ENCODE measurements around the gene SLC37A1.

DNA sequence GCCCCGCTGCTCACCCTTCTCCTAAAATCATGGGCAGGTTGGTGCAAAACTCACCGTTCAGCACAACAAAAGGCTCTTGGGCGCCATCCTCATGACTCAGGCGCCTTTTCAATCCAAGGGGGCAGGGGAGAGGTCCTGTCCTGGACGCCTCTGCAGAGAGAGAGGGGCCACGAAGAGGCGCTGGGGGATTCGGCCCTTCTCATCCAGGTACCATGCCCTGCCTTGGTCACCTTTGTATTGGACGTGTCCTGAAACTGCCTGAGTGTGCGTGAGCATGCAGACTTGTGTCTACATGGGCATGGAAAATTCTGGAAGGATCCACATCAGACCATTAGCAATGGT, 53.5 kb downstream of the SLC37A1 start:
- TF ChIP-seq, protein P1, sequence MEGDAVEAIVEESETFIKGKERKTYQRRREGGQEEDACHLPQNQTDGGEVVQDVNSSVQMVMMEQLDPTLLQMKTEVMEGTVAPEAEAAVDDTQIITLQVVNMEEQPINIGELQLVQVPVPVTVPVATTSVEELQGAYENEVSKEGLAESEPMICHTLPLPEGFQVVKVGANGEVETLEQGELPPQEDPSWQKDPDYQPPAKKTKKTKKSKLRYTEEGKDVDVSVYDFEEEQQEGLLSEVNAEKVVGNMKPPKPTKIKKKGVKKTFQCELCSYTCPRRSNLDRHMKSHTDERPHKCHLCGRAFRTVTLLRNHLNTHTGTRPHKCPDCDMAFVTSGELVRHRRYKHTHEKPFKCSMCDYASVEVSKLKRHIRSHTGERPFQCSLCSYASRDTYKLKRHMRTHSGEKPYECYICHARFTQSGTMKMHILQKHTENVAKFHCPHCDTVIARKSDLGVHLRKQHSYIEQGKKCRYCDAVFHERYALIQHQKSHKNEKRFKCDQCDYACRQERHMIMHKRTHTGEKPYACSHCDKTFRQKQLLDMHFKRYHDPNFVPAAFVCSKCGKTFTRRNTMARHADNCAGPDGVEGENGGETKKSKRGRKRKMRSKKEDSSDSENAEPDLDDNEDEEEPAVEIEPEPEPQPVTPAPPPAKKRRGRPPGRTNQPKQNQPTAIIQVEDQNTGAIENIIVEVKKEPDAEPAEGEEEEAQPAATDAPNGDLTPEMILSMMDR (IDR thresholded peaks at IDR 0.05) = no peak
- no peak for TF ChIP-seq ZFX (IDR thresholded peaks at IDR 0.05; ENCODE audit: borderline replicate concordance)

All from 22Rv1 (cell line).